MCF 10A (cell line): Measurements from ENCODE around the gene KAT7. TPM values are rescaled to one million over a fixed set of nuclear protein-coding genes. Genes with fewer than 3 reads are reported as not detected.
"Not testable (repeated sequence)": the region's sequence is repeated elsewhere in the genome, so short reads cannot be mapped to it uniquely, and the experiment has no call there.

Experiments used
- BruUV-seq: library from RNA; stranded (reverse); fragments of 400-500 nt; replicated peaks from 2 replicates; lab custom pipeline; 2021; lab: Mats Ljungman, UMichigan
- CTCF ChIA-PET: fragments of 300-600 bp; sonication (Branson Sonifier 250); formaldehyde crosslinking; extraction: SDS; loops from one replicate; lab custom pipeline; 2021; ENCODE audit warnings: antibody characterized with exemption, inconsistent platforms; lab: Yijun Ruan, JAX
- POLR2A ChIA-PET: fragments of 300-600, 350-650 bp; sonication (Branson Sonifier 250); formaldehyde crosslinking; extraction: SDS; loops from one replicate; lab custom pipeline; 2020; ENCODE audit warnings: antibody characterized with exemption, inconsistent platforms; lab: Yijun Ruan, JAX
- DNase-seq: peaks from one replicate; pipeline ENCODE4 v3.0.0-alpha.2; 2018; ENCODE audit not compliant: unreplicated experiment
- H3K27ac Mint-ChIP-seq: one replicate; pipeline ENCODE4 v1.8.0; 2022; ENCODE audit warnings: mild to moderate bottlenecking, low read depth, mixed read lengths; ENCODE audit not compliant: unreplicated experiment
- H3K27me3 Mint-ChIP-seq: one replicate; pipeline ENCODE4 v1.8.0; 2022; ENCODE audit warnings: mixed read lengths; ENCODE audit not compliant: insufficient read depth, unreplicated experiment
- H3K36me3 Mint-ChIP-seq: one replicate; pipeline ENCODE4 v1.8.0; 2022; ENCODE audit warnings: mild to moderate bottlenecking, moderate library complexity, mixed read lengths; ENCODE audit not compliant: insufficient read depth, unreplicated experiment
- H3K4me1 Mint-ChIP-seq: one replicate; pipeline ENCODE4 v1.8.0; 2022; ENCODE audit warnings: mixed read lengths; ENCODE audit not compliant: insufficient read depth, unreplicated experiment
- H3K4me3 Mint-ChIP-seq: one replicate; pipeline ENCODE4 v1.8.0; 2022; ENCODE audit warnings: mild to moderate bottlenecking, moderate library complexity, mixed read lengths; ENCODE audit not compliant: unreplicated experiment
- H3K9me3 Mint-ChIP-seq: one replicate; pipeline ENCODE4 v1.8.0; 2022; ENCODE audit warnings: mixed read lengths; ENCODE audit not compliant: unreplicated experiment
- intact Hi-C: fragments of 100-400 bp; cut with micrococcal nuclease; formaldehyde crosslinking; loops from 2 replicates; pipeline ENCODE4 v1.14.1; 2022
- total RNA-seq: library from RNA; stranded (reverse); gene quantifications from 2 replicates; pipeline ENCODE4 v1.2.3, GENCODE V29; 2022
- TF ChIP-seq, protein P1 (sequence below): fragments of 200-600 bp; IDR thresholded peaks from one replicate; pipeline ENCODE4 v1.8.0; 2022; ENCODE audit warnings: antibody characterized with exemption, mild to moderate bottlenecking; ENCODE audit not compliant: unreplicated experiment

The KAT7 gene
- total RNA-seq, 1 experiment from 2014 or later, result 53.7 TPM

GRCh38 chr17:49756323-49757150 is 31.9 kb upstream of the KAT7 start:
- Mint-ChIP-seq H3K27ac (no peak overlapping the region), H3K4me1 (no peaks in the 10 kb centered on the region), H3K9me3 (no peaks in the 10 kb centered on the region), H3K36me3 (no peaks in the 10 kb centered on the region), H3K27me3 (no peaks in the 10 kb centered on the region), H3K4me3 (no peak overlapping the region)
- DNase-seq, result no peak
- TF ChIP-seq, protein P1, sequence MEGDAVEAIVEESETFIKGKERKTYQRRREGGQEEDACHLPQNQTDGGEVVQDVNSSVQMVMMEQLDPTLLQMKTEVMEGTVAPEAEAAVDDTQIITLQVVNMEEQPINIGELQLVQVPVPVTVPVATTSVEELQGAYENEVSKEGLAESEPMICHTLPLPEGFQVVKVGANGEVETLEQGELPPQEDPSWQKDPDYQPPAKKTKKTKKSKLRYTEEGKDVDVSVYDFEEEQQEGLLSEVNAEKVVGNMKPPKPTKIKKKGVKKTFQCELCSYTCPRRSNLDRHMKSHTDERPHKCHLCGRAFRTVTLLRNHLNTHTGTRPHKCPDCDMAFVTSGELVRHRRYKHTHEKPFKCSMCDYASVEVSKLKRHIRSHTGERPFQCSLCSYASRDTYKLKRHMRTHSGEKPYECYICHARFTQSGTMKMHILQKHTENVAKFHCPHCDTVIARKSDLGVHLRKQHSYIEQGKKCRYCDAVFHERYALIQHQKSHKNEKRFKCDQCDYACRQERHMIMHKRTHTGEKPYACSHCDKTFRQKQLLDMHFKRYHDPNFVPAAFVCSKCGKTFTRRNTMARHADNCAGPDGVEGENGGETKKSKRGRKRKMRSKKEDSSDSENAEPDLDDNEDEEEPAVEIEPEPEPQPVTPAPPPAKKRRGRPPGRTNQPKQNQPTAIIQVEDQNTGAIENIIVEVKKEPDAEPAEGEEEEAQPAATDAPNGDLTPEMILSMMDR, result no peak
- ChIA-PET CTCF (no interaction called here), POLR2A (interaction anchor here (0.6 to 1.1 kb wide), 2 partner anchors 15 to 782 kb away, joined by 3 read pairs; no protein-coding TSS in a partner anchor)
- intact Hi-C loops, result no loop called here
- no TSS peak for BruUV-seq

- BruUV-seq, result no TSS peak
- intact Hi-C loops, result no loop called here
- DNase-seq, result no peak
Observed at GRCh38 chr17:49757151-49757777, 31.2 kb upstream of the KAT7 start.

DNA sequence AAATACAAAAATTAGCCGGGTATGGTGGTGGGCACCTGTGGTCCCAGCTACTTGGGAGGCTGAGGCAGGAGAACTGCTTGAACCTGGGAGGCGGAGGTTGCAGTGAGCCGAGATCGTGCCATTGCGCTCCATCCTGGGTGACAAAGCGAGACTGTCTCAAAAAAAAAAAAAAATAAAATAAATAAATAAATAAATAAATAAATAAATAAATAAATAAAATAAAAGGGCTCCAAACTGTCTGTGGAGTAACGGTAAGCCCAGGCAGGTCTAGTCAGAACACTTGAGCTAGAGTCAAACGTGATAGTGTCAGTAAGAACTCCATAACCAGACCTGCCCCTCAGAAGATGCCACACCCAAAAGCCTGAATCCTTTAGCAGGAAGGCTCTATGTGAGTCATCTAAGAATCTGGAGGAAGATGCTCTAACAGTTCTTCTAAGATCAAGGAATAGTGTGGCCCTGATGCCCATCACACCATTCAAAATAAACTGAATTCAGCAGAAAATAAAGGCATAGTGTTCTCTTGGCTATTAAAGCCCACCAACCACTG is 29.9 kb upstream of the KAT7 start:
- H3K36me3 Mint-ChIP-seq, H3K27me3 Mint-ChIP-seq, H3K4me1 Mint-ChIP-seq, intact Hi-C loops, H3K9me3 Mint-ChIP-seq, H3K27ac Mint-ChIP-seq, H3K4me3 Mint-ChIP-seq, POLR2A ChIA-PET, BruUV-seq: not testable (repeated sequence)
- CTCF ChIA-PET, result interaction anchor here (1.1 kb wide), 1 partner anchor 15 kb away, joined by 4 read pairs; no protein-coding TSS in a partner anchor
- peak; percentile 4 for DNase-seq

More at GRCh38 chr17:49757151-49757777, 31.2 kb upstream of the KAT7 start:
- Mint-ChIP-seq H3K36me3 (no peaks in the 10 kb centered on the region), H3K27ac (no peak overlapping the region), H3K4me3 (no peak overlapping the region), H3K9me3 (no peaks in the 10 kb centered on the region), H3K27me3 (no peaks in the 10 kb centered on the region), H3K4me1 (no peaks in the 10 kb centered on the region)
- TF ChIP-seq, protein P1, result no peak
- ChIA-PET POLR2A (interaction anchor here (0.6 kb wide), 1 partner anchor 782 kb away, joined by 3 read pairs; no protein-coding TSS in a partner anchor), CTCF (interaction anchor here (0.6 kb wide), 1 partner anchor 529 kb away, joined by 3 read pairs; no protein-coding TSS in a partner anchor)

GRCh38 chr17:49759203-49759602 is 29.3 kb upstream of the KAT7 start:
- Mint-ChIP-seq H3K4me3 (no peak overlapping the region), H3K27me3 (no peaks in the 10 kb centered on the region), H3K9me3 (no peaks in the 10 kb centered on the region), H3K4me1 (peaks cover 2% of the 10 kb centered on the region), H3K27ac (no peak overlapping the region), H3K36me3 (no peaks in the 10 kb centered on the region)
- no peak for DNase-seq
- POLR2A ChIA-PET, result interaction anchor here (1.1 kb wide), 1 partner anchor 29 kb away, joined by 7 read pairs; the partner anchor contains the start of gene KAT7
- CTCF ChIA-PET, result interaction anchor here (0.6 to 1.1 kb wide), 3 partner anchors 14 to 193 kb away, joined by 3 to 4 read pairs (median 3); no protein-coding TSS in a partner anchor
- intact Hi-C loops, result no loop called here
- TF ChIP-seq, protein P1, result no peak
- no TSS peak for BruUV-seq
